ENCODE results near the gene RNF166. TPM values are rescaled to one million over a fixed set of nuclear protein-coding genes. Genes with fewer than 3 reads are reported as not detected.

RNF166 gene
- polyA plus RNA-seq, 1 donor from 2014 or later, result 34.4 TPM

- H3K4me2 ChIP-seq (ENCODE audit: low read length), result no peak overlapping the region
- H4K20me1 ChIP-seq (ENCODE audit: insufficient read depth), result no peaks in the 10 kb centered on the region
- no peaks in the 10 kb centered on the region for H3K36me3 ChIP-seq (ENCODE audit: insufficient read depth, low read length)
- H3K4me3 ChIP-seq (ENCODE audit: low read length), result no peak overlapping the region
- no peak overlapping the region for H3K9ac ChIP-seq (ENCODE audit: low read length)
- H3K79me2 ChIP-seq (replicated peaks; ENCODE audit: insufficient read depth, low read length), result no peaks in the 10 kb centered on the region
- H3K27ac ChIP-seq (ENCODE audit: low read length), result no peak overlapping the region
- H3F3A ChIP-seq (ENCODE audit: insufficient read depth, low read length, poor library complexity, severe bottlenecking), result no peaks in the 10 kb centered on the region
- no peaks in the 10 kb centered on the region for H3K27me3 ChIP-seq (ENCODE audit: insufficient read depth, low read depth, low read length)
- TF ChIP-seq EZH2 (IDR thresholded peaks at IDR 0.05; ENCODE audit: borderline replicate concordance, insufficient read depth, low read length, poor library complexity, severe bottlenecking) (no peak), SMC3 (conservative IDR thresholded peaks at IDR 0.05; ENCODE audit: poor library complexity) (no peak), RAD21 (conservative IDR thresholded peaks at IDR 0.05) (no peak), CTCF (IDR thresholded peaks at IDR 0.05; ENCODE audit: poor library complexity, severe bottlenecking) (no peak), EP300 (conservative IDR thresholded peaks at IDR 0.05; ENCODE audit: poor library complexity, severe bottlenecking) (no peak)
- no peaks in the 10 kb centered on the region for H3K9me2 ChIP-seq (ENCODE audit: insufficient read depth, low read length)
- H3K9me3 ChIP-seq (ENCODE audit: low read length), result no peaks in the 10 kb centered on the region
- H2AFZ ChIP-seq (ENCODE audit: low read depth, low read length), result no peak overlapping the region
Measured at GRCh38 chr16:88696441-88696840, 9.8 kb downstream of the RNF166 start.

GRCh38 chr16:88695753-88696152 lies 10.5 kb downstream of the RNF166 start:
- H3K27me3 ChIP-seq (ENCODE audit: insufficient read depth, low read depth, low read length), result no peaks in the 10 kb centered on the region
- no peak overlapping the region for H3K9ac ChIP-seq (ENCODE audit: low read length)
- H3K4me2 ChIP-seq (ENCODE audit: low read length), result no peak overlapping the region
- H3K4me3 ChIP-seq (ENCODE audit: low read length), result no peak overlapping the region
- H3K9me3 ChIP-seq (ENCODE audit: low read length), result no peaks in the 10 kb centered on the region
- no peak for TF ChIP-seq EP300 (conservative IDR thresholded peaks at IDR 0.05; ENCODE audit: poor library complexity, severe bottlenecking)
- no peak for TF ChIP-seq TAF1 (IDR thresholded peaks at IDR 0.05; ENCODE audit: low read depth)
- TF ChIP-seq POLR2AphosphoS5 (IDR thresholded peaks at IDR 0.05), result no peak
- TF ChIP-seq CTCF (IDR thresholded peaks at IDR 0.05; ENCODE audit: poor library complexity, severe bottlenecking), result no peak
- TF ChIP-seq SMC3 (conservative IDR thresholded peaks at IDR 0.05; ENCODE audit: poor library complexity), result no peak
- TF ChIP-seq EZH2 (IDR thresholded peaks at IDR 0.05; ENCODE audit: borderline replicate concordance, insufficient read depth, low read length, poor library complexity, severe bottlenecking), result no peak
- TF ChIP-seq RAD21 (conservative IDR thresholded peaks at IDR 0.05), result no peak
- TF ChIP-seq MXI1 (conservative IDR thresholded peaks at IDR 0.05; ENCODE audit: poor library complexity, severe bottlenecking), result no peak
- no peak for TF ChIP-seq REST (IDR thresholded peaks at IDR 0.05; ENCODE audit: borderline replicate concordance)
- no peaks in the 10 kb centered on the region for H3K79me2 ChIP-seq (replicated peaks; ENCODE audit: insufficient read depth, low read length)
- H2AFZ ChIP-seq (ENCODE audit: low read depth, low read length), result no peak overlapping the region
- H3K9me2 ChIP-seq (ENCODE audit: insufficient read depth, low read length), result no peaks in the 10 kb centered on the region
- H3F3A ChIP-seq (ENCODE audit: insufficient read depth, low read length, poor library complexity, severe bottlenecking), result no peaks in the 10 kb centered on the region
- H3K27ac ChIP-seq (ENCODE audit: low read length), result no peak overlapping the region
- H4K20me1 ChIP-seq (ENCODE audit: insufficient read depth), result no peaks in the 10 kb centered on the region
- no peaks in the 10 kb centered on the region for H3K36me3 ChIP-seq (ENCODE audit: insufficient read depth, low read length)

All from neural cell (in vitro differentiated cells).